Hepatocyte (in vitro differentiated cells): ENCODE measurements around the gene GANC.

ENCODE experiments used
- CTCF ChIP-seq: fragments of 200-600 bp; sonication (generic); IDR thresholded peaks from 2 replicates; pipeline ENCODE4 v1.5.1; 2016; ENCODE audit warnings: antibody characterized with exemption, mild to moderate bottlenecking; ENCODE audit not compliant: poor library complexity
- EZH2 ChIP-seq: fragments of 200-600 bp; sonication (generic); IDR thresholded peaks from 2 replicates; pipeline ENCODE4 v1.6.1; 2016; ENCODE audit warnings: antibody characterized with exemption, mild to moderate bottlenecking, borderline replicate concordance

GRCh38 chr15:42392309-42393024, 119.5 kb downstream of the GANC start:
- TF ChIP-seq EZH2 (no peak), CTCF (no peak)
